BJ (cell line): ENCODE results near the gene NRG3. TPM values are rescaled to one million over a fixed set of nuclear protein-coding genes. Genes with fewer than 3 reads are reported as not detected.

Experiments
- CTCF ChIA-PET: fragments of 350-600 bp; formaldehyde crosslinking; extraction: SDS; loops from one replicate; lab custom pipeline; 2021; ENCODE audit warnings: antibody characterized with exemption, inconsistent platforms; lab: Yijun Ruan, JAX
- POLR2A ChIA-PET: fragments of 300-600 bp; sonication (Branson Sonifier 250); formaldehyde crosslinking; extraction: SDS; loops from one replicate; lab custom pipeline; 2021; ENCODE audit warnings: antibody characterized with exemption; lab: Charles Lee
- DNase-seq: peaks from one replicate; pipeline ENCODE4 v3.0.0-alpha.2; 2011; ENCODE audit warnings: low read depth
- H3K27me3 ChIP-seq: 2 replicates; pipeline ENCODE4 v1.6.0; 2011; ENCODE audit warnings: low read length; ENCODE audit not compliant: control insufficient read depth, insufficient read depth
- H3K36me3 ChIP-seq: 2 replicates; pipeline ENCODE4 v1.5.1; 2011; ENCODE audit warnings: low read length; ENCODE audit not compliant: control insufficient read depth, insufficient read depth
- H3K4me3 ChIP-seq: 2 replicates; pipeline ENCODE4 v1.5.1; 2011; ENCODE audit warnings: low read depth, mild to moderate bottlenecking, control low read depth, low read length
- polyA plus RNA-seq: library from polyadenylated mRNA; depleted of rRNA; stranded (reverse); fragments of >200 nt; gene quantifications from 2 replicates; pipeline ENCODE4 v1.2.3, GENCODE V29; 2011
- TF ChIP-seq, protein P1 (sequence below): IDR thresholded peaks from 2 replicates; pipeline ENCODE4 v1.5.1; 2011; ENCODE audit warnings: low read depth, mild to moderate bottlenecking, control low read depth, inconsistent platforms, low read length, moderate library complexity; ENCODE audit not compliant: insufficient read depth

The NRG3 gene
- polyA plus RNA-seq, 1 experiment, result not detected

DNA sequence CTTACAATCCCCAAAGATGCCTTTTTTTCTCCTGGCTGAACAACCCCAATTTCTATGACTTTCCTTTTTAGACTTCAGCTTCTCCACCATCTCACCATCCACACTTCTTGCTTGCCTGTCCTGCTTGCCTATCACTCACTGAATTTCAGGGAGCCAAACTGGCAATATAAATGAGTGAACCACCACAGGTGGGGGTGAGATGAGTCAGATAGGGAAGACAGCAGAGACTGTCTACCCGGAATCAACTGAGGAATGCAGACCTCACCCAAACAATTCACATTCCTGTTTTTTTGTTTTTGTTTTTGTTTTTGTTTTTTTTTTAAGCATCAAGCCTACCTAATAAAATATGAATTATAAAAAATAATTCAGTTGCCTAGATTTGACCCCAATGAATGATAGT, 273.8 kb downstream of the NRG3 start:
- TF ChIP-seq, protein P1, sequence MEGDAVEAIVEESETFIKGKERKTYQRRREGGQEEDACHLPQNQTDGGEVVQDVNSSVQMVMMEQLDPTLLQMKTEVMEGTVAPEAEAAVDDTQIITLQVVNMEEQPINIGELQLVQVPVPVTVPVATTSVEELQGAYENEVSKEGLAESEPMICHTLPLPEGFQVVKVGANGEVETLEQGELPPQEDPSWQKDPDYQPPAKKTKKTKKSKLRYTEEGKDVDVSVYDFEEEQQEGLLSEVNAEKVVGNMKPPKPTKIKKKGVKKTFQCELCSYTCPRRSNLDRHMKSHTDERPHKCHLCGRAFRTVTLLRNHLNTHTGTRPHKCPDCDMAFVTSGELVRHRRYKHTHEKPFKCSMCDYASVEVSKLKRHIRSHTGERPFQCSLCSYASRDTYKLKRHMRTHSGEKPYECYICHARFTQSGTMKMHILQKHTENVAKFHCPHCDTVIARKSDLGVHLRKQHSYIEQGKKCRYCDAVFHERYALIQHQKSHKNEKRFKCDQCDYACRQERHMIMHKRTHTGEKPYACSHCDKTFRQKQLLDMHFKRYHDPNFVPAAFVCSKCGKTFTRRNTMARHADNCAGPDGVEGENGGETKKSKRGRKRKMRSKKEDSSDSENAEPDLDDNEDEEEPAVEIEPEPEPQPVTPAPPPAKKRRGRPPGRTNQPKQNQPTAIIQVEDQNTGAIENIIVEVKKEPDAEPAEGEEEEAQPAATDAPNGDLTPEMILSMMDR, result no peak
- ChIA-PET CTCF (no interaction called here), POLR2A (no interaction called here)
- Histone ChIP-seq H3K4me3 (no peak overlapping the region), H3K36me3 (no peaks in the 10 kb centered on the region), H3K27me3 (no peaks in the 10 kb centered on the region)
- no peak for DNase-seq

DNA sequence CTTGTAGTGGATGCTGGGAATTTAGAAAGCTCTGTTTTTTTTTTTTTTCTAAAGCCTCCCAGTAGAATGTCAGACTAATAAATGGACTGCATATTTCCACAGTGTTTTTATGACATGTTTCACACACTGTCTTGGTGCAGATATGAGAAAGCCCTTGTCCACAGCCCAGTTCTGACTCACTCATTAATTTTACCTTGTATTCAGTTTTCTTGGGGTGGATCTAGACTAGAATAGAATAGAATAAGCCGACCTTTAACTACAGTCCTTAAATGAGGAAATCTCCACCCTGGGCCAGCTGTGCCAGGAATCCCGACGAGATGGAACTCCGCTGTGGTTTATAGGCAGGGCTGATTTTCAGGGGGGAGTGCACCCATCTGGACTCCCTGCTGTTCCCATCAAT, 274.7 kb downstream of the NRG3 start:
- Histone ChIP-seq H3K36me3 (no peaks in the 10 kb centered on the region), H3K27me3 (no peaks in the 10 kb centered on the region), H3K4me3 (no peak overlapping the region)
- TF ChIP-seq, protein P1, result no peak
- POLR2A ChIA-PET, result no interaction called here
- no peak for DNase-seq
- CTCF ChIA-PET, result interaction anchor here (0.5 to 1.0 kb wide), 2 partner anchors 227 to 1013 kb away, joined by 3 to 4 read pairs; no protein-coding TSS in a partner anchor

DNA sequence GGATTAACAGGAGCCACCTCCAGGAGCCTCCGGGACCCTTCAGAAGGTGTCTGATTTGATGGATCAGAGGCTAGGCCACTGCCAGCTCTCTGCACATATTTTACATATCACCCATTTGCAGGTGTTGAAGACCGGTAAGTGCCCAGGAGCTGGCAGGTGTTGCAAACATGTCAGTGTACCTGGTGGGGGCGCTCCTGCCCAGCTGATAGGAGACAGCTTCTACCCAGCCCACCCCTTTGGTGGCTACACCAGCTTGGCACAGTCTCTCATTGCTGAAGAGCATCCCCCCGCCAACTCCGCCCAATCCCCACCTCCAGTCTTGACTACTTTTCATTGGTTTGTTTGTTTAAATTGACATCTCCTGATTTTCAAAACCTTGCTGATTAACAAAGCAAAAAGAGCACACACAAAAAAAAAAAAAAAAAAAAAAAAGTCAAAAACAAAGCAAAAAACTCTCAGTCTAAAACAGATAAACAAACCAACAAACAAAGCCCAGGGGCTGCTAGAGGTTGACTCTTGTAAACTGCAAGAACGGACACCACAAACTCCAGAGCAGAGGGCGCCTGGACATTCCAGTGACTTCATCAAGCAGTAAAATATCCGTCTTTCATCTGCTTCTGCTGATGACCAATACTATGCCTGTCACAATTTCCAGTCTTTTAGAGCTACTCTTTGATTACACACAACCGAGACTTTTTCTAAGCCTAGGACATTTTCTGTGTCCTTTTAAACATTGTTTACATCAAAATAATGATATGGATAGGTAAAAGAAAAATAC, 275.3 kb downstream of the NRG3 start:
- TF ChIP-seq, protein P1, result peak; percentile 15; the same call in 1 of the 2 replicates
- no peak for DNase-seq
- H3K4me3 ChIP-seq, result no peak overlapping the region
- H3K27me3 ChIP-seq, result no peaks in the 10 kb centered on the region
- H3K36me3 ChIP-seq, result no peaks in the 10 kb centered on the region
- ChIA-PET CTCF (interaction anchor here (0.5 to 1.0 kb wide), 2 partner anchors 227 to 1012 kb away, joined by 3 to 4 read pairs; no protein-coding TSS in a partner anchor), POLR2A (no interaction called here)

DNA sequence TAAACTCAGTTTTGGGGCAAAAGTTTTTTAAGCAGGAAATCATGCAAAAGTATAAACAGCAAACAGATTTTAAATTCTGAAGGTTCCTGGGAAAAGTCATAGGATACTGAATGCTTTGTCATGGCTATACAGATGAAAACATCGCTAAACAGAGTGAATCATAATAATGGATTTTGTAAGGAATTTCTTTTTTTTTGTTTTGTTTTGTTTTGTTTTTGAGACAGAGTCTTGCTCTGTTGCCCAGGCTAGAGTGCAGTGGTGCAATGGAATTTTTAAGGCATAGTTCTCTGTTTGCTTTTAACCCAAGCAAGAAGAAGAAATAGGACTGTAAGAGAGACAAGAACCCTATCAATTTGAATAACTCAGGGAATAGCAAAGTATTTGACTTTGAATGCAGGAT, 285.3 kb downstream of the NRG3 start:
- ChIA-PET CTCF (no interaction called here), POLR2A (no interaction called here)
- H3K4me3 ChIP-seq, result no peak overlapping the region
- no peaks in the 10 kb centered on the region for H3K36me3 ChIP-seq
- no peak for DNase-seq
- TF ChIP-seq, protein P1, result no peak
- no peaks in the 10 kb centered on the region for H3K27me3 ChIP-seq

DNA sequence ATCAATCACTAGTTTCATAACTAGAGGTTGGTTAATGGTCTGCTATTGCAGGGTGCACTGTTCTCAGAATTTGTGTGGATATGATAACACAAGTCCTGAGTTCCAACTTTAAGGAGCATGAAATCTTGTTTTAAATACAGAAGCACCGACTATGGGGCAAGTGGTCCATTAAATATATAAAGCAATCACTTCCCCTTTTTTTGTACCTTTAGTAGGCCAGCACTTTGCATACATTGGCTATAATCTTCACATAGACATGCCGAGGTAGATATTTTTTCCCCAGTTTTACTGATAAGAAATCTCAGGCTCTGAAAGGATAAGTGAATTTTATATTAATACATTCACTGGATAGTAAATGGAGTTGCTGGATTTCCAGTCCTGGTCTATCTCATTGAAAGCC, 286.3 kb downstream of the NRG3 start:
- TF ChIP-seq, protein P1, result no peak
- CTCF ChIA-PET, result no interaction called here
- no peak for DNase-seq
- POLR2A ChIA-PET, result no interaction called here
- Histone ChIP-seq H3K36me3 (no peaks in the 10 kb centered on the region), H3K4me3 (no peak overlapping the region), H3K27me3 (no peaks in the 10 kb centered on the region)
